Sigmoid colon (tissue), 7 donors: ENCODE results near the gene SRGAP1. TPM values are rescaled to one million over a fixed set of nuclear protein-coding genes. Genes with fewer than 3 reads are reported as not detected.
"Not testable (repeated sequence)": the region's sequence is repeated elsewhere in the genome, so short reads cannot be mapped to it uniquely, and the experiment has no call there.

ENCODE experiments used
- DNase-seq: peaks from one replicate; pipeline ENCODE4 v3.0.0-alpha.2; 2019
- H3K27ac ChIP-seq, 4 donors: fragments of 200-600 bp; sonication (generic); one replicate each; pipeline ENCODE4 v1.5.1; 2016 to 2019; ENCODE audit warnings: mild to moderate bottlenecking in 1 of 4
- H3K27me3 ChIP-seq, 3 donors: fragments of 200-600 bp; sonication (generic); one replicate each; pipeline ENCODE4 v1.5.1; 2019; ENCODE audit warnings: mild to moderate bottlenecking in 1 of 3
- H3K36me3 ChIP-seq, 4 donors: fragments of 200-600 bp; sonication (generic); one replicate each; pipeline ENCODE4 v1.5.1; 2016 to 2019
- H3K4me1 ChIP-seq, 4 donors: fragments of 200-600 bp; sonication (generic); one replicate each; pipeline ENCODE4 v1.5.1; 2017 to 2019
- H3K4me3 ChIP-seq, 4 donors: fragments of 200-600 bp; sonication (generic); one replicate each; pipeline ENCODE4 v1.5.1; 2017 to 2019; ENCODE audit warnings: mild to moderate bottlenecking in 2 of 4, moderate library complexity in 1 of 4
- H3K9me3 ChIP-seq, 4 donors: fragments of 200-600 bp in 3 of 4; sonication (generic) in 3 of 4; one replicate each; pipeline versions ENCODE4 v1.5.1 to v1.6.1; 2013 to 2019
- EP300 ChIP-seq, 4 donors: sonication (generic); formaldehyde crosslinking; IDR thresholded peaks; one replicate each; pipeline ENCODE4 v1.6.1; 2017; ENCODE audit warnings: antibody characterized with exemption in 4 of 4
- POLR2A ChIP-seq, 2 donors: fragments of 450-650 bp; IDR thresholded peaks; one replicate each; pipeline ENCODE4 v1.6.1; 2016; ENCODE audit warnings: antibody characterized with exemption in 2 of 2, mild to moderate bottlenecking in 2 of 2, moderate library complexity in 2 of 2
- POLR2AphosphoS5 ChIP-seq, 4 donors: sonication (generic); formaldehyde crosslinking; IDR thresholded peaks; one replicate each; pipeline ENCODE4 v1.6.1; 2017; ENCODE audit warnings: antibody characterized with exemption in 4 of 4
- WGBS, 2 donors: extraction: QIAGEN DNeasy Blood & Tissue Kit; methylation state at CpG; one replicate each; pipeline ENCODE4 v1.1.7; 2013; 5-methylcytosine and 5-hydroxymethylcytosine counted together
- intact Hi-C: fragments of 100-400 bp; cut with DNase I; formaldehyde crosslinking; loops from one replicate; pipeline ENCODE4 v1.15.1; 2023
- polyA plus RNA-seq, 3 donors: library from polyadenylated mRNA; stranded (reverse); fragments of 200-250 nt; gene quantifications; one replicate each; pipeline ENCODE4 v1.2.3, GENCODE V29; 2013
- total RNA-seq, 4 donors: library from RNA; depleted of rRNA; stranded (reverse); fragments of >200 nt; gene quantifications; one replicate each; pipeline ENCODE4 v1.1.0, GENCODE V29; 2016
- TF ChIP-seq, protein P1 (sequence below), 4 experiments: fragments of 450-650 bp in 3 of 4; fragments of 200-600 bp in 1 of 4; IDR thresholded peaks; one replicate each; pipeline ENCODE4 v1.5.1; 2016 to 2019; ENCODE audit warnings: antibody characterized with exemption in 4 of 4, mild to moderate bottlenecking in 3 of 4, moderate library complexity in 2 of 4
- donor health status: healthy with polysubstance abuse.
- donor health status: Bipolar disorder and iron deficiency.
- donor health status: healthy.

Gene SRGAP1
- total and polyA plus RNA-seq, 7 donors: 2.4 to 16.3 (median 5.4) TPM

DNA sequence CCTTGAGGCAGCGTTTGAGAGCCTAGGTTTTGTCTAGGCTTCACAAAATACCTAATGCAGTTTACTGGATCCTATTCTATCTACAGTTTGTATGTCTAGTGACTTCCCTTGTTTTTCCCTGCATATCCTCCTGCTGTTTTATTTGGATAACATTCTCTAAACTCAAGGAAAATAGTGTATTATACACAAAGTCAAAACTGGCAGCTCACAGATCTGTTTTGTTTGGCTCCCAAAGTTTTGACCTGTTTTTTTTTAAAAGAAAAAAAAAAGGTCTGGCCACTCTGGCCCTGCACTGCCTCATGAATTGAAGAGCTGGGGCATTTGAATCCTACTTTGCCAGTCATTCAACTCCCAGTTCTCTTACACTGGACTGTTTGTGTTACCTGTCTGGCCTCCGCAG is 222.3 kb downstream of the SRGAP1 start:
- DNase-seq: no peak
- Histone ChIP-seq H3K4me1 (no peaks in the 10 kb centered on the region), H3K9me3 (no peaks in the 10 kb centered on the region), H3K27ac (no peak overlapping the region), H3K36me3 (peaks cover 0 to 25% (median 0%) of the 10 kb centered on the region in 4 donors), H3K4me3 (no peak overlapping the region), H3K27me3 (no peaks in the 10 kb centered on the region)
- WGBS, 2 donors: 93 to 95% methylated on average over 2 of the region's 2 CpGs
- TF ChIP-seq, protein P1, sequence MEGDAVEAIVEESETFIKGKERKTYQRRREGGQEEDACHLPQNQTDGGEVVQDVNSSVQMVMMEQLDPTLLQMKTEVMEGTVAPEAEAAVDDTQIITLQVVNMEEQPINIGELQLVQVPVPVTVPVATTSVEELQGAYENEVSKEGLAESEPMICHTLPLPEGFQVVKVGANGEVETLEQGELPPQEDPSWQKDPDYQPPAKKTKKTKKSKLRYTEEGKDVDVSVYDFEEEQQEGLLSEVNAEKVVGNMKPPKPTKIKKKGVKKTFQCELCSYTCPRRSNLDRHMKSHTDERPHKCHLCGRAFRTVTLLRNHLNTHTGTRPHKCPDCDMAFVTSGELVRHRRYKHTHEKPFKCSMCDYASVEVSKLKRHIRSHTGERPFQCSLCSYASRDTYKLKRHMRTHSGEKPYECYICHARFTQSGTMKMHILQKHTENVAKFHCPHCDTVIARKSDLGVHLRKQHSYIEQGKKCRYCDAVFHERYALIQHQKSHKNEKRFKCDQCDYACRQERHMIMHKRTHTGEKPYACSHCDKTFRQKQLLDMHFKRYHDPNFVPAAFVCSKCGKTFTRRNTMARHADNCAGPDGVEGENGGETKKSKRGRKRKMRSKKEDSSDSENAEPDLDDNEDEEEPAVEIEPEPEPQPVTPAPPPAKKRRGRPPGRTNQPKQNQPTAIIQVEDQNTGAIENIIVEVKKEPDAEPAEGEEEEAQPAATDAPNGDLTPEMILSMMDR (IDR thresholded peaks at IDR 0.05): no peak
- TF ChIP-seq POLR2AphosphoS5 (IDR thresholded peaks at IDR 0.05) (no peak), POLR2A (IDR thresholded peaks at IDR 0.05) (no peak), EP300 (IDR thresholded peaks at IDR 0.05) (no peak)
- intact Hi-C loops: no loop called here

DNA sequence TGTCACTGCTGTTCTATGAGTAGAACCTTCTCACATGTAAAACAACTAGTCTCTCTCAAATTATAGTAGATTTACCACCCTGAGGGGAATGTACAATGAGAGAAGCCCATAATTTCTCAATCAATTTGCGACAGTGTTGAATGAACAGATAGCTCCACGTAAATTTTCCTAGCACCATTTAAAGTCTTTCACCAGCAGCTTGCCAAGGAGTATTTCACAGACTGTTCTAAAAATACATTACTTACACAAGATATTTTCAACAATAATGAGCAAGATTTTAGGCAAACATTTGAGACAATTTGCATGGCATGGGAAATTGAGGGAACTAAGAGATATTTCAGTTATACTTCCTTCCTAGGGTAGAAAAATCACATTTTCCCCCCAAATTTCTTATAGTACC is 226.0 kb downstream of the SRGAP1 start:
- Histone ChIP-seq H3K27me3 (no peaks in the 10 kb centered on the region), H3K9me3 (no peaks in the 10 kb centered on the region), H3K4me1 (no peaks in the 10 kb centered on the region), H3K36me3 (peaks cover 0 to 23% (median 5%) of the 10 kb centered on the region in 4 donors), H3K4me3 (no peak overlapping the region), H3K27ac (no peak overlapping the region)
- no peak for DNase-seq
- TF ChIP-seq EP300 (IDR thresholded peaks at IDR 0.05): no peak
- no peak for TF ChIP-seq POLR2A (IDR thresholded peaks at IDR 0.05)
- TF ChIP-seq, protein P1 (IDR thresholded peaks at IDR 0.05): no peak
- TF ChIP-seq POLR2AphosphoS5 (IDR thresholded peaks at IDR 0.05): no peak
- intact Hi-C loops: no loop called here
- 90 to 96% methylated on average over 2 of the region's 2 CpGs for WGBS, 2 donors

DNA sequence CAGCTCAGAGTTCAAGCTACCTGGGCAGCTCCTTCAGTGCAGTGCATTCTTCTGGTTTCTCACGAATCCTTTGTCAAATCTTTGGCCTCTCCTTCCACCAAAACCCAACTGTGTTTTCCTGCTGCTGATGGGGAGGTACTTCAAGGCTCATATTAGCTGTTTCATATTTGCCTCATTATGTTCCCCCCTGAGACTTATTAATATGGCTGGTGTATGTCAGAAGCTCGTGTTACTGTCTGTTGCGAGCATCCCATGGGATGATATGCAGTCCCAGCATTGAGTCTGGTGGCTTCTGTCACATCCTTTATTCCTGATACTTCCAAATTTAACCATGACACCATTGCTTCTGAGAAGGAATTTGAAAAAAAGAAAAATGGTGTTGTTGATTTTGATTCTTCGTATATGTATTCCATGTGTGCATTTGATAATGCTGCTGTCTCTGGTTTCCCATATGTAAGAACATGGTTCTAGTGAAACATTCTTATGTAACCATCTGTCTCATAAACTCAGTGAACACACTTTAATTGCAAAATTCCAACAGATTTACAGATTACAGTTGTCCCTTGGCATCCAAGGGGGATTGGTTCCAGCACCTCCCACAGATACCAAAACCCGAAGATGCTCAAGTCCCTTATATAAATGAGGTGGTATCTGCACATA is 228.5 kb downstream of the SRGAP1 start:
- H3K36me3 ChIP-seq: peaks cover 0 to 9% (median 4%) of the 10 kb centered on the region in 4 donors
- no peak overlapping the region for H3K4me3 ChIP-seq
- no peak for DNase-seq
- WGBS, 2 donors: 91 to 94% methylated on average over 5 of the region's 5 CpGs
- intact Hi-C loops: no loop called here
- H3K27me3 ChIP-seq: no peaks in the 10 kb centered on the region
- no peak overlapping the region for H3K27ac ChIP-seq
- no peaks in the 10 kb centered on the region for H3K9me3 ChIP-seq
- TF ChIP-seq EP300 (IDR thresholded peaks at IDR 0.05) (no peak), POLR2A (IDR thresholded peaks at IDR 0.05) (no peak), POLR2AphosphoS5 (IDR thresholded peaks at IDR 0.05) (no peak)
- TF ChIP-seq, protein P1 (IDR thresholded peaks at IDR 0.05): no peak
- no peaks in the 10 kb centered on the region for H3K4me1 ChIP-seq

DNA sequence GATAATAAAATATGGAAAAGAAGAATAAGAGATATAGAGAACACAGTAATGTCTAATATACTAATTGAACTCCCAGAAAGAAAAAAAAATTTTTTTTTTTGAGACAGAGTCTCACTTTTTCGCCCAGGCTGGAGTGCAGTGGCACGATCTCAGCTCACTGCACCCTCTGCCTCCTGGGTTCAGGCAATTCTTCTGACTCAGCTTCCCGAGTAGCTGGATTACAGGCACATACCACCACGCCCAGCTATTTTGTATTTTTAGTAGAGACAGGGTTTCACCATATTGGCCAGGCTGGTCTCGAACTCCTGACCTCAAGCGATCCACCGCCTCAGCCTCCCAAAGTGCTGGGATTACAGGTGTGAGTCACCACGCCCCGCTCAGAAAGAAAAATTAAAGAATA is 232.1 kb downstream of the SRGAP1 start:
- not testable (repeated sequence) for DNase-seq, H3K27me3 ChIP-seq
- 85 to 94% methylated on average over 9 of the region's 9 CpGs for WGBS, 2 donors

DNA sequence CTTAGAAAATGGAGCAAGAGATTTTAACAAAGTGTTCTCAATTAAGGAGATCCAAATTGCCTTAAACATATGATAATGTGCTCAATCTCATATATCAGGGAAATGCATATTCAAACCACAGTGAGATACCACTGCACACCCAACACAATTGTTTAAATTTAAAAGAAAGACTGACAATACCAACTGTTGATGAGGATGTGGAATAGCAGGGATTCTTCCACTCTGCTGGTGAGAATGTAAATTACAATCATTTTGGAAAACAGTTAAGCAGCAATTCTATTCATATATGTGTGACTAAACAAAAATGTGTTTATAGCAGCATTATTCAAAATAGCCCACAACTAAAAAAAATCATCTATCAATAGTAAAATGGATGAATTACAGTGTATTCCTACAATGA is 233.4 kb downstream of the SRGAP1 start:
- no peak overlapping the region for H3K4me3 ChIP-seq
- H3K4me1 ChIP-seq: peaks cover 0 to 29% (median 20%) of the 10 kb centered on the region in 4 donors
- no peaks in the 10 kb centered on the region for H3K27me3 ChIP-seq
- peaks cover 0 to 4% (median under 1%) of the 10 kb centered on the region in 4 donors for H3K36me3 ChIP-seq
- TF ChIP-seq POLR2AphosphoS5 (IDR thresholded peaks at IDR 0.05) (no peak), EP300 (IDR thresholded peaks at IDR 0.05) (no peak), POLR2A (IDR thresholded peaks at IDR 0.05) (no peak)
- TF ChIP-seq, protein P1 (IDR thresholded peaks at IDR 0.05): peak in 1 of 4 experiments; percentile 6
- no peak overlapping the region for H3K27ac ChIP-seq
- DNase-seq: no peak
- intact Hi-C loops: no loop called here
- no peaks in the 10 kb centered on the region for H3K9me3 ChIP-seq

More for the DNA sequence above, 232.1 kb downstream of the SRGAP1 start:
- intact Hi-C loops, H3K36me3 ChIP-seq, H3K27ac ChIP-seq, H3K4me3 ChIP-seq, H3K9me3 ChIP-seq: not testable (repeated sequence)
- peaks cover 0 to 17% (median 11%) of the 10 kb centered on the region in 4 donors for H3K4me1 ChIP-seq
